Heart left ventricle (tissue), 13 donors: Measurements from ENCODE around the gene SMPX.

Experiments
- POLR2A ChIP-seq, 2 donors: fragments of 450-650 bp; IDR thresholded peaks; one replicate each; pipeline ENCODE4 v1.6.1; 2017; ENCODE audit warnings: antibody characterized with exemption in 2 of 2, mild to moderate bottlenecking in 2 of 2, moderate library complexity in 2 of 2
- TF ChIP-seq, protein P1 (sequence below), 12 donors: fragments of 200-600 bp; sonication (generic) in 4 of 12; IDR thresholded peaks; one replicate each; pipeline versions ENCODE4 v1.5.0 to v1.8.0; 2018 to 2022; ENCODE audit warnings: antibody characterized with exemption in 12 of 12, mild to moderate bottlenecking in 5 of 12
- donor health status: ischemic (EF 13 %, LVEDD 7.1; RV severe dilation, severe dysfunction).
- donor health status: DM: no; HTN: yes; CAD: no.
- donor health status: DM: no; HTN: no; CAD: no.
- donor health status: ischemic (EF 25% LVEDD 6.9; RV normal size, moderate dysfunction).
- donor health status: ischemic (EF 25% LVEDD 5.7; RV mildly dilated, moderate dysfunction).
- donor health status: ischemic (EF 35%, LVEDD 5.7; RV mildly dilated, moderate dysfunction).
- donor health status: nonischemic (EF 11% LVEDD 7.7; RV severe dilation, severe dysfunction).
- donor health status: DM: yes; HTN: yes; CAD: no.
- donor health status: PGD.
- donor health status: ischemic (EF 29% LVEDD 5.4; RV normal size, mild dysfunction).
- donor health status: nonischemic (EF 23%, LVEDD 6.1; RV moderate dilation, normal function).

DNA sequence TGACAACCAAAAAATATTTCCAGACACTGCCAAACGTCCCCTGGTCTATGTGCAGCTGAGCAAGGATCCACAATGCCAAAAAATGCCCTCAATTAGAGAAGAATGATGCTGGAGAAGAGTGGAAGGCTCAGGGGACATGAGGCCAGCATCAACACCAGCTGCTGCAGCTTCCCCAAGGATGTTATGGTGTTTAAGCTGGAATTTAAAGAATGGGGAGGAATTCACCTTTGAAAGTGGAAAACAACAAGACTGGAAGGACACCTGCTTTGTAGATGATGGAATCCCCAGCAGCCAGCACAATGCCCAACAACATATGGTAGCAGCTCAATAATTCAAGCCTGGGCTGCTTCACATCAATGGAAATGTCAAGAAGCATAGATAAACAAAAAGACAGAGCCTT is 20.3 kb upstream of the SMPX start:
- TF ChIP-seq, protein P1, sequence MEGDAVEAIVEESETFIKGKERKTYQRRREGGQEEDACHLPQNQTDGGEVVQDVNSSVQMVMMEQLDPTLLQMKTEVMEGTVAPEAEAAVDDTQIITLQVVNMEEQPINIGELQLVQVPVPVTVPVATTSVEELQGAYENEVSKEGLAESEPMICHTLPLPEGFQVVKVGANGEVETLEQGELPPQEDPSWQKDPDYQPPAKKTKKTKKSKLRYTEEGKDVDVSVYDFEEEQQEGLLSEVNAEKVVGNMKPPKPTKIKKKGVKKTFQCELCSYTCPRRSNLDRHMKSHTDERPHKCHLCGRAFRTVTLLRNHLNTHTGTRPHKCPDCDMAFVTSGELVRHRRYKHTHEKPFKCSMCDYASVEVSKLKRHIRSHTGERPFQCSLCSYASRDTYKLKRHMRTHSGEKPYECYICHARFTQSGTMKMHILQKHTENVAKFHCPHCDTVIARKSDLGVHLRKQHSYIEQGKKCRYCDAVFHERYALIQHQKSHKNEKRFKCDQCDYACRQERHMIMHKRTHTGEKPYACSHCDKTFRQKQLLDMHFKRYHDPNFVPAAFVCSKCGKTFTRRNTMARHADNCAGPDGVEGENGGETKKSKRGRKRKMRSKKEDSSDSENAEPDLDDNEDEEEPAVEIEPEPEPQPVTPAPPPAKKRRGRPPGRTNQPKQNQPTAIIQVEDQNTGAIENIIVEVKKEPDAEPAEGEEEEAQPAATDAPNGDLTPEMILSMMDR (IDR thresholded peaks at IDR 0.05): no peak
- TF ChIP-seq POLR2A (IDR thresholded peaks at IDR 0.05): no peak
